Neural crest cell (in vitro differentiated cells): ENCODE results near the gene RASSF7. TPM values are rescaled to one million over a fixed set of nuclear protein-coding genes. Genes with fewer than 3 reads are reported as not detected.
"Not testable (repeated sequence)": the region's sequence is repeated elsewhere in the genome, so short reads cannot be mapped to it uniquely, and the experiment has no call there.

Experiments
- DNase-seq: peaks from one replicate; pipeline ENCODE4 v3.0.0; 2021; ENCODE audit warnings: low read depth, mixed read lengths, low spot score
- H3K27ac Mint-ChIP-seq: one replicate; pipeline ENCODE4 v1.8.0; 2021; ENCODE audit warnings: mild to moderate bottlenecking, mixed read lengths; ENCODE audit not compliant: unreplicated experiment
- H3K27me3 Mint-ChIP-seq: 2 replicates; pipeline ENCODE4 v1.8.0; 2021; ENCODE audit warnings: low read depth, mild to moderate bottlenecking, mixed read lengths
- H3K36me3 Mint-ChIP-seq: 2 replicates; pipeline ENCODE4 v1.8.0; 2021; ENCODE audit warnings: low read depth, mild to moderate bottlenecking, mixed read lengths
- H3K4me1 Mint-ChIP-seq: 2 replicates; pipeline ENCODE4 v1.8.0; 2021; ENCODE audit warnings: mixed read lengths
- H3K4me3 Mint-ChIP-seq: one replicate; pipeline ENCODE4 v1.8.0; 2021; ENCODE audit warnings: mild to moderate bottlenecking, mixed read lengths
- H3K9me3 Mint-ChIP-seq: 2 replicates; pipeline ENCODE4 v1.8.0; 2021; ENCODE audit warnings: mixed read lengths
- total RNA-seq: library from RNA; stranded (reverse); gene quantifications from 2 replicates; pipeline ENCODE4 v1.2.1, GENCODE V29; 2021
- TF ChIP-seq, protein P1 (sequence below): fragments of 200-600 bp; sonication (generic); conservative IDR thresholded peaks from 2 replicates; pipeline ENCODE4 v1.5.0; 2021; ENCODE audit warnings: antibody characterized with exemption, mild to moderate bottlenecking

RASSF7 gene
- total RNA-seq, 1 donor from 2014 or later: 7.3 TPM

DNA sequence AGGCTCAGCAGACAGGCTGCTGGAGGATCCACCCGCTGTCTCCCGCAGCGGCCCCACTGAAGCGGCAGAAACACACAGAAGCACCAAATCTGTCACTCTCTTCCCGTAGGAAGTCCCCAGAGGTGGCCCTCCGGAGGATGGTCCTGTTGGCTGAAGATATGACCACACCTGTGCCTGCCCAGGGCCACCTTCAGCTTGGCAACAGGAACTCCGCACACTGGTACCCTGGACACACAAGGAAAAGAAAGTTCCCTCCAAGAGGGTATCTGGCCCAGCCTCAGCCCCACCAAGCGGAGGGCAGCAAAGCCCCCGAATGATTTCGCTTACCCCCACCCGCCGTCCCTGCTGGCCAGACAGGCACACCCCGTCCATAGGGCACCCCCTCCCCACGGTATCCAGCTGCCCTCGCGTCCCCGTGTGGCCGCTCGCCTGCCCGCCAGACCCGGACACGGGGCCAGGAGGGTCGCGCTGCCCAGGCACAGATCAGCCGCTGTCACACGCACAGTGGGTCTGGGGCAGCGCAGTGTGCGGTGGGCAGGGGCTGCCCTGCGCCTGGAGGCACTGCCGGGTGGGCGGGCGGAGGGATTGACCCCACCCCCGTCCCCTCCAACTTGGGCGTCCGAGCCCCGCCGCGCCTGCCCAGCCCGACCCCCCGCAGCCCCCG lies 7.0 kb downstream of the RASSF7 start:
- H3K36me3 Mint-ChIP-seq: no peaks in the 10 kb centered on the region
- TF ChIP-seq, protein P1, sequence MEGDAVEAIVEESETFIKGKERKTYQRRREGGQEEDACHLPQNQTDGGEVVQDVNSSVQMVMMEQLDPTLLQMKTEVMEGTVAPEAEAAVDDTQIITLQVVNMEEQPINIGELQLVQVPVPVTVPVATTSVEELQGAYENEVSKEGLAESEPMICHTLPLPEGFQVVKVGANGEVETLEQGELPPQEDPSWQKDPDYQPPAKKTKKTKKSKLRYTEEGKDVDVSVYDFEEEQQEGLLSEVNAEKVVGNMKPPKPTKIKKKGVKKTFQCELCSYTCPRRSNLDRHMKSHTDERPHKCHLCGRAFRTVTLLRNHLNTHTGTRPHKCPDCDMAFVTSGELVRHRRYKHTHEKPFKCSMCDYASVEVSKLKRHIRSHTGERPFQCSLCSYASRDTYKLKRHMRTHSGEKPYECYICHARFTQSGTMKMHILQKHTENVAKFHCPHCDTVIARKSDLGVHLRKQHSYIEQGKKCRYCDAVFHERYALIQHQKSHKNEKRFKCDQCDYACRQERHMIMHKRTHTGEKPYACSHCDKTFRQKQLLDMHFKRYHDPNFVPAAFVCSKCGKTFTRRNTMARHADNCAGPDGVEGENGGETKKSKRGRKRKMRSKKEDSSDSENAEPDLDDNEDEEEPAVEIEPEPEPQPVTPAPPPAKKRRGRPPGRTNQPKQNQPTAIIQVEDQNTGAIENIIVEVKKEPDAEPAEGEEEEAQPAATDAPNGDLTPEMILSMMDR: no peak
- H3K4me3 Mint-ChIP-seq: peak overlapping the region; percentile 88
- no peak overlapping the region for H3K27ac Mint-ChIP-seq
- peaks cover 7% of the 10 kb centered on the region for H3K27me3 Mint-ChIP-seq
- no peak for DNase-seq
- peaks cover 4% of the 10 kb centered on the region for H3K4me1 Mint-ChIP-seq
- H3K9me3 Mint-ChIP-seq: no peaks in the 10 kb centered on the region

DNA sequence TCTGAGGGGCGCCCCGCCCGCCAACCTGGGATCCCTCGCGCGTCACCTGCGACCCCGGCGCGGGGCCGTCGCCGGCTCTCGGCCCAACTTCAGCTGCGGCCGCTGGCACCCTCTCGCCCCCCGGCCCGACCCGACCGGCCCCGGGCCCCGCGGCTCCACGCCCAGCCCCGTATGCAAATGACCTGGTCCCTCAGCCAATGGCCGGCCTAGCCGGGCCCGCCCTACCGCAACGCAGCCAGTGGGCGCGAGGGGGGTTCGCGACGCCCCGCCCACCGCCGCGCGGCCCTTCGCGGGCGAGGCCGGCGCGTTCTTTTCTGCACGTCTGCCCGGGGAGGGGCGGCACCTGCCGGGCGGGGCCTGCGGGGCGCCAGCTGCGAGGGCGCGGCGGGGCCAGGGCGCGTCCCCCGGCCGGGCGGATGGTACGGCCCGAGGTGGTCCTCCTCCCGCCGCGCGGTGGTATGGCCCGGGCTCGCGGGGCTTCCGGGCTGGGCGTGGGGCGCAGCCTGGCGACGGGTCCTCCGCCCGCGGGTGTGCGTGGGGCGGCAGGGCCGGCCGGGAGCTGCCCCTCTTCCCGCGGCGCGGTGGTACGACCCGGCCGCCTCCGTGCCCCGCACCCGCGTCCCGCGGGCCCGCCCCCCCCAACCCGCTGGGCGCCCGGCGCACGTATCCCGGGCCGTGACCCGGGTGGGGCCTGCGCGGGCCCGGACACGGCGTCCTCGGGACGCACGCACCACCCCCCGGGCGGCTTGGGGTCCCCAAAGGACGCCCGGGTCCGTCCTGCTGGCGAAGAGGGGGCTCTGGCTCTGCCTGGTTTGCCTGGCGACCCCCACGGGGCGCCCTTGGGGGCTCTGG lies 7.8 kb downstream of the RASSF7 start:
- DNase-seq: peak; percentile 92
- no peaks in the 10 kb centered on the region for H3K36me3 Mint-ChIP-seq
- H3K4me3 Mint-ChIP-seq: peak overlapping the region; percentile 81
- H3K27ac Mint-ChIP-seq: no peak overlapping the region
- H3K4me1 Mint-ChIP-seq: peaks cover 4% of the 10 kb centered on the region
- peaks cover 11% of the 10 kb centered on the region for H3K27me3 Mint-ChIP-seq
- no peaks in the 10 kb centered on the region for H3K9me3 Mint-ChIP-seq
- TF ChIP-seq, protein P1: no peak

DNA sequence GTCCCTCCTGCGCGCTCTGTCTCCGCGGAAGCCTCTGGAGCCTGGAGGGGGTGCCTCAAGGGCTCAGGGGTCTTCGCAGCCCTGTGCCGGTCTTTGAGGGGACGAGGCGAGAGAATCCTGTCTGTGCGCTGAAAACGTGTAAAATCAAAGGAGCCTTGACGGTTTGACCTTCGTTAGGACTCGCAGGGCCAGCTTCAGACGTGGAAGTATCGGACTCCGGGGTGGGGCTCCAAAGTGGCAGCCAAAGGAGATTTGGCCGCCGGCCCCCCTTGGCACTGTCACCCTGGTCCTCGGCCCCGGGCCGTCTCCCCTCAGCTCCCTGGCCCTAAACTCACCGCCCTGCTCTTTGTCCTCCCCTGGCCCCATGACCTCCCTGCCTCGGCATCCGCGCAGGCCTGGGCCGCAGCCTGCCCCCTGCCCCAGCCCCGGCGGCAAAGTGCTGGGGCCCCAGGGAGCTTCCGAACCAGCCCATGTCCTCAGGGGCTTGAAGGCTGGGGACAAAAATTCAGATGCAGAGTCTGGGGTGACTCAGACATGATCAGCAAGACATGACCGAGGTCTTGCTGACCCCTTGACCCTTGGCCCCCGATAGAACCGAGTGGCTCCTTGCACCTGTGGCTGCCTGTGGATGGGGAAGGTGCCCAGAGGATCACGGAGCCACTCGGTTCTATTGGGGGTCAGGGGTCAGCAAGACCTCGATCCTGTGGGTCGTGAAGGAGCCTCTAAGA lies 8.6 kb downstream of the RASSF7 start:
- H3K4me3 Mint-ChIP-seq: peak overlapping the region; percentile 81
- TF ChIP-seq, protein P1: no peak
- no peak for DNase-seq
- peaks cover 19% of the 10 kb centered on the region for H3K27me3 Mint-ChIP-seq
- H3K36me3 Mint-ChIP-seq: no peaks in the 10 kb centered on the region
- H3K27ac Mint-ChIP-seq: no peak overlapping the region
- H3K9me3 Mint-ChIP-seq: no peaks in the 10 kb centered on the region
- peaks cover 4% of the 10 kb centered on the region for H3K4me1 Mint-ChIP-seq

DNA sequence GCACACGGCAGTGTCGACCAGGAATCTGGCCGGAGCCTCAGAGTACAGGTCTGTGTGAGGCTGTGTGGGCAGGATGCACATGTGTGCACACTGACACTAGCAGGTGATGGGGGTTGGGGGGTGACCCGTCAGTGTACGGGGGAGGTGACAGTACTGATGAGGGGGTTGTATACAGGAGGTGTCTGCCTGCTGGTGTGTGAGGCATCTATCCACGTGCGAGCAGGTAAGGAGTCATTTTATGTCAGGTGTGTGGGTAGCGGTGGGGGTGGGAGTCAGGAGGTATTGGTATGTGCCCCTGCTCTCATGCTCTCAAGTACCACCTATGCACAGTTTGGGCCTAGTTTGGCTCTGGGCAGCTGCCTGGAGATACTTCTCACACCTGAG lies 11.0 kb downstream of the RASSF7 start:
- TF ChIP-seq, protein P1: no peak
- Mint-ChIP-seq H3K36me3 (no peaks in the 10 kb centered on the region), H3K27me3 (peaks cover 33% of the 10 kb centered on the region), H3K4me3 (no peak overlapping the region), H3K27ac (no peak overlapping the region), H3K4me1 (peaks cover 9% of the 10 kb centered on the region), H3K9me3 (no peaks in the 10 kb centered on the region)
- DNase-seq: no peak

DNA sequence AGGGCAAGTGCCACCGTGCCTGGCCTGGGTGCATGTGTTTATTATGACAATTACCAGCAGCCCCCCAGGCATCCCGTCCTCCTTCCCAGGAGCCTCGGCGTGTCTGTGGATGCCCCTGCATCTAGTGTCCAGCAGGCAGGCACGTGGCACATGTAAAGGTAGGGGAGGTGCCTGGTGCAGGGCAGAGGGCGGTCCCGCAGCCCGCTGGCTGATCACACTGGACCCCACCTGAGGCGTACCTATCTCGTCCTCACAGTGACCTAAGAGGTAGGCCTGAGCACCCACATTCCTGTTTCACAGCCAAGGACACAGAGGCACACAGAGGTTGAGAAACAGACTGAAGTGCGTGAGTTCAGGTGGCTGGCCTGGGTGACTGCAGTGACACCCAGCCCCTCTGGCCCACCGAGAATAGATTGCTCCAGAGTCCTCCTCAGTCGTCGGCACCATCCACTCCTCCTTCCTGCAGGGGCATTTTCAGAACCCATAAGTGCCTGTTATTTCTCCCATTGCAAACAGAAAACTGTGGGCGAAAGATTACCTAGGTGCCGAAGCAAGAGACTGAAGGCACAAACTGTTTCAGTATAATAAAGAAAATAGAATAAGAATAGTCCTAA lies 12.5 kb downstream of the RASSF7 start:
- Mint-ChIP-seq H3K36me3 (no peaks in the 10 kb centered on the region), H3K4me3 (peak overlapping the region; percentile 92), H3K27ac (no peak overlapping the region), H3K27me3 (peaks cover 36% of the 10 kb centered on the region), H3K9me3 (no peaks in the 10 kb centered on the region), H3K4me1 (peaks cover 19% of the 10 kb centered on the region)
- TF ChIP-seq, protein P1: no peak
- no peak for DNase-seq

DNA sequence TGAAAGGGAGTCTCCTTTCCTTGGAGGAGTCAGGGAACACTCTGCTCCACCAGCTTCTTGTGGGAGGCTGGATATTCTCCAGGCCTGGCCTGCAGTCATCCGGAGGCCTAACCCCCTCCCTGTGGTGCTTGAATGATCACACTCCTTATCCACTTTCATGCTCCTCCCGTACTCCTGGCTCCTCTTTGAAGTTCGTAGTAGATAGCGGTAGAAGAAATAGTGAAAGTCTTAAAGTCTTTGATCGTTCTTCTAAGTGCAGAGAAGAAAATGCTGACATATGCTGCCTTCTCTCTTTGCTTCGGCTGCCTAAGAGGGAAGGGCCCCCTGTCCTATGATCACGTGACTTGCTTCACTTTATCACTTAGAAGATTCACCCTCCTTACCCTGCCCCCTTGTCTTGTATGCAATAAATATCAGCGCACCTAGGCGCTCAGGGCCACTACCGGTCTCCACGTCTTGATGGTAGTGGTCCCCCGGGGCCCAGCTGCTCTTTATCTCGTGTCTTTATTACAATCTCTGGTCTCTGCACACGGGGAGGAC lies 13.3 kb downstream of the RASSF7 start:
- Mint-ChIP-seq H3K27me3 (peaks cover 36% of the 10 kb centered on the region), H3K4me1 (peaks cover 19% of the 10 kb centered on the region), H3K4me3 (peak overlapping the region; percentile 92)
- H3K27ac Mint-ChIP-seq, DNase-seq, H3K36me3 Mint-ChIP-seq, H3K9me3 Mint-ChIP-seq: not testable (repeated sequence)
